Naive thymus-derived CD4-positive, alpha-beta T cell (primary cell): ENCODE results near the gene ZNF587B. TPM values are rescaled to one million over a fixed set of nuclear protein-coding genes. Genes with fewer than 3 reads are reported as not detected.
"Not testable (repeated sequence)": the region's sequence is repeated elsewhere in the genome, so short reads cannot be mapped to it uniquely, and the experiment has no call there.

Experiments
- ATAC-seq: fragments of 150-1000 bp; cut with Tn5 transposase; 2 replicates; pipeline ENCODE4 v1.10.0; 2021; ENCODE audit warnings: mild to moderate bottlenecking, moderate library complexity
- CTCF ChIA-PET: fragments of 350-600 bp; sonication (Branson Sonifier 250); formaldehyde crosslinking; loops from one replicate; lab custom pipeline; 2021; ENCODE audit warnings: antibody characterized with exemption; lab: Charles Lee
- POLR2A ChIA-PET: fragments of 350-600 bp; sonication (Branson Sonifier 250); formaldehyde crosslinking; loops from one replicate; lab custom pipeline; 2021; ENCODE audit warnings: antibody characterized with exemption, inconsistent platforms; lab: Charles Lee
- DNase-seq, 9 donors: peaks; one replicate each; pipeline versions ENCODE4 v3.0.0 to v3.0.0-alpha.2; 2020 to 2022; ENCODE audit warnings: mixed read lengths in 1 of 9
- H3K27ac ChIP-seq: one replicate; pipeline ENCODE4 v1.7.0; 2013; ENCODE audit warnings: mild to moderate bottlenecking, low read depth, low read length, moderate library complexity
- H3K27me3 ChIP-seq, 2 donors: one replicate each; pipeline ENCODE4 v1.7.0; 2013; ENCODE audit warnings: low read length in 2 of 2, mild to moderate bottlenecking in 2 of 2, moderate library complexity in 2 of 2; ENCODE audit not compliant: control insufficient read depth in 2 of 2, insufficient read depth in 2 of 2
- H3K36me3 ChIP-seq, 3 experiments: 1 replicate in 2 of 3; 2 replicates in 1 of 3; pipeline ENCODE4 v1.7.0; 2013; ENCODE audit warnings: low read length in 3 of 3, mild to moderate bottlenecking in 3 of 3, moderate library complexity in 1 of 3; ENCODE audit not compliant: insufficient read depth in 3 of 3, control insufficient read depth in 2 of 3
- H3K4me1 ChIP-seq, 2 donors: one replicate each; pipeline ENCODE4 v1.7.0; 2013; ENCODE audit warnings: low read length in 2 of 2, mild to moderate bottlenecking in 2 of 2, moderate library complexity in 1 of 2; ENCODE audit not compliant: control insufficient read depth in 2 of 2, insufficient read depth in 2 of 2
- H3K4me3 ChIP-seq: 2 replicates; pipeline ENCODE4 v1.7.0; 2013; ENCODE audit warnings: mild to moderate bottlenecking, low read length
- H3K9me3 ChIP-seq, 3 experiments: 1 replicate in 2 of 3; 2 replicates in 1 of 3; pipeline ENCODE4 v1.7.0; 2013; ENCODE audit warnings: low read length in 3 of 3; ENCODE audit not compliant: control insufficient read depth in 2 of 3
- H3K27ac Mint-ChIP-seq, 9 donors: one replicate each; pipeline ENCODE4 v1.8.0; 2020 to 2022; ENCODE audit warnings: mixed read lengths in 9 of 9, mild to moderate bottlenecking in 8 of 9, moderate library complexity in 5 of 9, inconsistent platforms in 2 of 9
- H3K27me3 Mint-ChIP-seq, 5 donors: one replicate each; pipeline ENCODE4 v1.8.0; 2021 to 2022; ENCODE audit warnings: mixed read lengths in 5 of 5, mild to moderate bottlenecking in 1 of 5
- H3K36me3 Mint-ChIP-seq, 5 donors: one replicate each; pipeline ENCODE4 v1.8.0; 2020 to 2022; ENCODE audit warnings: mixed read lengths in 5 of 5, mild to moderate bottlenecking in 3 of 5, inconsistent platforms in 1 of 5
- H3K4me1 Mint-ChIP-seq, 7 donors: one replicate each; pipeline ENCODE4 v1.8.0; 2020 to 2022; ENCODE audit warnings: mixed read lengths in 7 of 7, mild to moderate bottlenecking in 3 of 7, inconsistent platforms in 1 of 7
- H3K4me3 Mint-ChIP-seq, 10 donors: one replicate each; pipeline ENCODE4 v1.8.0; 2020 to 2022; ENCODE audit warnings: mild to moderate bottlenecking in 10 of 10, mixed read lengths in 10 of 10, moderate library complexity in 6 of 10, inconsistent platforms in 2 of 10
- H3K9me3 Mint-ChIP-seq, 11 donors: one replicate each; pipeline ENCODE4 v1.8.0; 2020 to 2022; ENCODE audit warnings: mixed read lengths in 11 of 11, mild to moderate bottlenecking in 4 of 11, inconsistent platforms in 1 of 11, moderate library complexity in 1 of 11
- intact Hi-C, 2 donors: fragments of 100-400 bp; cut with micrococcal nuclease; formaldehyde crosslinking; loops; one replicate each; pipeline ENCODE4 v1.15.1; 2023
- polyA plus RNA-seq, 2 donors: library from polyadenylated mRNA; unstranded; fragments of 300-500 nt; fragmentation: Illumina TruSeq; gene quantifications; one replicate each; pipeline ENCODE4 v1.2.3, GENCODE V29; 2021
- total RNA-seq, 6 experiments: library from RNA in 5 of 6; stranded (reverse) in 5 of 6; gene quantifications; 1 replicate in 5 of 6; 2 replicates in 1 of 6; pipeline ENCODE4 v1.2.3 and lab custom pipeline; 2021 to 2026

Gene ZNF587B
- total and polyA plus RNA-seq, 7 experiments from 2014 or later = 1.7 to 32.3 (median 19.8) TPM

DNA sequence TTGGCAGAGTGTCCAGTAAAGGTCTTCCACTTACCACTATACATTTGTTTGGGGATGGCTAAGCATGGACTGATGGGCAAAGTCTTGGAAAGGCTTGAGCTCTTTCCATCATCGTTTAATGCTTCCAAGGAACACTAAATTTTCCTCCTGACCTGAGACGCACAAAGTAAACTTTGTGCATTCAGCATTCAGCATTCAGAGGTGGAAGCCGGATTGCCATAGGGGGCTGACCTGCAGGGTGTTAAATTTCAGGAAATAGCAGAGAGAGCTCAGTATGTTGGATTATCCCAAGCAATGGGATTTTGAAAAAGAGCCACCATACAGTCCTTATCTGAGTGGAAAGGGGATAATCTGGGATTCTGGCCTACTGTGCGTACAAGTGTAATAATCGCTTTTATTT lies 29.4 kb upstream of the ZNF587B start:
- DNase-seq = no peak
- Histone ChIP-seq H3K9me3 (no peaks in the 10 kb centered on the region), H3K4me3 (no peak overlapping the region), H3K27ac (no peak overlapping the region), H3K4me1 (peaks cover 0 to 11% of the 10 kb centered on the region in 2 donors), H3K27me3 (no peaks in the 10 kb centered on the region), H3K36me3 (peaks cover 0 to 5% (median 4%) of the 10 kb centered on the region in 3 experiments)
- no peak overlapping the region for H3K27ac Mint-ChIP-seq
- peaks cover 7 to 52% (median 43%) of the 10 kb centered on the region in 5 donors for H3K36me3 Mint-ChIP-seq
- intact Hi-C loops = no loop called here
- ChIA-PET CTCF (no interaction called here), POLR2A (no interaction called here)
- peaks cover 0 to 22% (median 1%) of the 10 kb centered on the region in 11 donors for H3K9me3 Mint-ChIP-seq
- H3K27me3 Mint-ChIP-seq = no peaks in the 10 kb centered on the region
- H3K4me1 Mint-ChIP-seq = peaks cover 17 to 34% (median 28%) of the 10 kb centered on the region in 7 donors
- ATAC-seq = no peak
- no peak overlapping the region for H3K4me3 Mint-ChIP-seq

DNA sequence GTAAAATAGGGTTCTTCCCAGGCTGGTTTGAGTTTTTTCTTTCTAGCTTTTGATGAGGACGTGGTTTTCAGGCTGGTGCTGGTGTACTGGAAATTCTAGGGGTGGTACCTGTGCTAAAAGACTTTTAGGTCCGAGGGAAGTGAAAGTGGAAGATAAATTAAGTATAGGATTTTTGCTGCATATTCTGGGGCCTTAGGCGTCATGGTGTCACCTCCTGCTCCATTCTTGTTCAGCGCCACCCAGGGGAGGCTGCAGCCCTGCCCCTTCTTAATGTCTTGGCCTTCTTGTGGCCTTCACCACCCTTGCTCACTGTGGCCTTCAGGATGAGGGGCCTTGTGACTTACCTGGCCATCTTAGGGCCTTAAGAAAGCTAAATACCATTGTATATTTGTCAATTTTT lies 27.8 kb upstream of the ZNF587B start:
- ChIA-PET POLR2A (interaction anchor here (0.9 to 1.1 kb wide), 2 partner anchors 12 to 34 kb away, joined by 3 read pairs; no protein-coding TSS in a partner anchor), CTCF (no interaction called here)
- Histone ChIP-seq H3K9me3 (no peaks in the 10 kb centered on the region), H3K36me3 (no peaks in the 10 kb centered on the region), H3K27me3 (no peaks in the 10 kb centered on the region), H3K4me3 (no peak overlapping the region), H3K4me1 (peaks cover 0 to 11% of the 10 kb centered on the region in 2 donors), H3K27ac (no peak overlapping the region)
- no peaks in the 10 kb centered on the region for H3K27me3 Mint-ChIP-seq
- intact Hi-C loops = no loop called here
- H3K36me3 Mint-ChIP-seq = peaks cover 4 to 43% (median 39%) of the 10 kb centered on the region in 5 donors
- DNase-seq (no peak), ATAC-seq (no peak)
- H3K4me3 Mint-ChIP-seq = peak overlapping the region in 1 of 10 donors; percentile 0
- H3K4me1 Mint-ChIP-seq = peaks cover 19 to 35% (median 33%) of the 10 kb centered on the region in 7 donors
- peaks cover 0 to 17% (median 0%) of the 10 kb centered on the region in 11 donors for H3K9me3 Mint-ChIP-seq
- H3K27ac Mint-ChIP-seq = peak overlapping the region in 2 of 9 donors; percentile 2 to 34

DNA sequence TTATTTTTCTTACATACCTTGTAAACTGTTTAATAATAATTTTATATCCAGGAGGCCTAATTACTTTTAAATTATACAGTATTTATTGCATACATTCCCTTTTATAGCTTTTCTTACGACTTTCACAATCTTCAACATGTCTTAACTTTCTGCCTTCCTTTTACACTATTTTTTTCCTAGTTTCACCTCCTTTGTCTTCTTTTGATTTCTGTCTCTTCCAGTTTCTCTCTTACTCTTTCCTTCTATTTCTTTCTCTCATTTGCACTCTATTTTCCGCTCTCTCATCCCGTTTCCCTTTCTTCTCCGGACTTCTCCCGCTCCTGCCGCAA lies 26.9 kb upstream of the ZNF587B start:
- H3K27ac Mint-ChIP-seq = peak overlapping the region in 7 of 9 donors; percentile 37 to 87 (median 75)

DNA sequence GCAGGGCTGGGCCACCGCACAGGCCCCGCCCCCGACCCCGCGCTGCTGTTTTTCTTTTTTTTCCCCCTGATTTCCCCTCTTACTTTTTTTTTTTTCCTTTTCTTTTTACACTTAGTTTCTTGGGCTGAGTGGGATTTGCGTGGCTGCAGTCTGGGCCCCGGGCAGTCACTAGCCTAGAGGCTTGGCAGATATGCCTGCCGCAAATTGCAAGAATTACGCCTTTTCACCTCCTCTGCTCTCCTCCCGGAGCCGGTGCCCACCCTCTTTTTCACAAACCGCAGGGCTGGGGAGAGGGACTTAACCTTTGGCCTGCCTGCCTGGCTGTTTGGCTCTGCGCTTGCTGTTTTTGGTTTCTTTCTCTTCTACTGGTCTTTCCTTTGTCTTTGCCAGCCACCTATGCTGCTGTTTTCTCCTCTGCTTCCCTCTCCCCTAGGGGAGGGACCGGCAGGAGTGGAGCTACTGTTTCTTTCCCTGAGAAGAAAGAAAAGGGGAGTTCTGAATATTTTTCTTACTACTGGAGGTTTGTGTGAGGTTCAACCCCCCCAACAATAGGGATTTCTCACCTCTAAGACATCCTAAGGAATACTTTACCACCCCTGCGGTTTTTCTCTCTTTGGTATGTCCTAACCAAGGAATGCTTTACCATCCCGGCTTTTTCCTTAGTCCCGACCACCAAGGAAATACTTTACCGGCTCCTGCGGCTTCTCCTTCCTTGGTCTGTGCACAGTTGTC lies 26.3 kb upstream of the ZNF587B start:
- Mint-ChIP-seq H3K36me3 (peaks cover 10 to 54% (median 51%) of the 10 kb centered on the region in 5 donors), H3K9me3 (peaks cover 0 to 23% (median 0%) of the 10 kb centered on the region in 11 donors), H3K27me3 (no peaks in the 10 kb centered on the region), H3K27ac (peak overlapping the region in 8 of 9 donors; percentile 37 to 87 (median 76)), H3K4me1 (peaks cover 19 to 38% (median 34%) of the 10 kb centered on the region in 7 donors), H3K4me3 (peak overlapping the region; percentile 56 to 90 (median 84))
- DNase-seq (peak in 1 of 9 donors; percentile 6), ATAC-seq (no peak)
- H3K4me3 ChIP-seq = peak overlapping the region; percentile 43
- H3K27ac ChIP-seq = peak overlapping the region; percentile 57
- H3K36me3 ChIP-seq = peaks cover 0 to 12% (median 0%) of the 10 kb centered on the region in 3 experiments
- H3K4me1 ChIP-seq = peaks cover 0 to 11% of the 10 kb centered on the region in 2 donors
- H3K27me3 ChIP-seq = no peaks in the 10 kb centered on the region
- ChIA-PET POLR2A (interaction anchor here (0.8 to 1.5 kb wide), 2 partner anchors 11 to 14 kb away, joined by 3 read pairs; no protein-coding TSS in a partner anchor), CTCF (no interaction called here)
- intact Hi-C loops = no loop called here
- no peaks in the 10 kb centered on the region for H3K9me3 ChIP-seq

More for the DNA sequence above, 26.9 kb upstream of the ZNF587B start:
- H3K4me1 Mint-ChIP-seq = peaks cover 19 to 38% (median 34%) of the 10 kb centered on the region in 7 donors
- H3K27me3 ChIP-seq = no peaks in the 10 kb centered on the region
- ATAC-seq (no peak), DNase-seq (no peak)
- peak overlapping the region; percentile 56 to 90 (median 84) for H3K4me3 Mint-ChIP-seq
- no peaks in the 10 kb centered on the region for H3K27me3 Mint-ChIP-seq
- peak overlapping the region; percentile 57 for H3K27ac ChIP-seq
- H3K4me3 ChIP-seq = peak overlapping the region; percentile 43
- ChIA-PET CTCF (no interaction called here), POLR2A (no interaction called here)
- H3K36me3 ChIP-seq = peaks cover 0 to 8% (median 0%) of the 10 kb centered on the region in 3 experiments
- H3K4me1 ChIP-seq = peaks cover 0 to 11% of the 10 kb centered on the region in 2 donors
- H3K9me3 Mint-ChIP-seq = peaks cover 0 to 23% (median 0%) of the 10 kb centered on the region in 11 donors
- no peaks in the 10 kb centered on the region for H3K9me3 ChIP-seq
- intact Hi-C loops = no loop called here
- peaks cover 10 to 50% (median 46%) of the 10 kb centered on the region in 5 donors for H3K36me3 Mint-ChIP-seq

DNA sequence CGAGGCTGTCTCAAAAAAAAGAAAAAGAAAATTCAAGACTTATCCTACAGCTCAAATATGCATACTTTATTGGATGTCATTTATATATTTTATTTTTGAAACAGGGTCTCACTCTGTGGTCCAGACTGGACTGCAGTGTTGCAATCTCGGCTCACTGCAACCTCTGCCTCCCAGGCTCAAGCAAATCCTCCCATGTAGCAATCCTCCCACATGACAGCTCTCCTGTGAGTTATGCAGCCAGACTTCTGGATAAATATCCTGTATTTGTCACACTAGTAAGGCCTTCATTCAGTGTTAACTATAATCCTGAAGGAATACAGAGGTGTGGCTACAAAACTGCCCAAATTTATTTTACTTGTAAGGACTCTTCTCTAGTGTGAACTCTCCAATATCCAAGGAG lies 22.6 kb upstream of the ZNF587B start:
- ChIA-PET POLR2A (no interaction called here), CTCF (no interaction called here)
- DNase-seq (no peak), ATAC-seq (no peak)
- peak overlapping the region in 1 of 9 donors; percentile 5 for H3K27ac Mint-ChIP-seq
- Histone ChIP-seq H3K27ac (no peak overlapping the region), H3K4me1 (peaks cover 0 to 19% of the 10 kb centered on the region in 2 donors), H3K27me3 (no peaks in the 10 kb centered on the region), H3K9me3 (no peaks in the 10 kb centered on the region), H3K36me3 (peaks cover 0 to 29% (median 0%) of the 10 kb centered on the region in 3 experiments), H3K4me3 (no peak overlapping the region)
- peaks cover 0 to 10% (median 0%) of the 10 kb centered on the region in 11 donors for H3K9me3 Mint-ChIP-seq
- H3K27me3 Mint-ChIP-seq = no peaks in the 10 kb centered on the region
- H3K4me3 Mint-ChIP-seq = no peak overlapping the region
- peaks cover 22 to 51% (median 35%) of the 10 kb centered on the region in 7 donors for H3K4me1 Mint-ChIP-seq
- intact Hi-C loops = no loop called here
- H3K36me3 Mint-ChIP-seq = peaks cover 17 to 58% (median 48%) of the 10 kb centered on the region in 5 donors

DNA sequence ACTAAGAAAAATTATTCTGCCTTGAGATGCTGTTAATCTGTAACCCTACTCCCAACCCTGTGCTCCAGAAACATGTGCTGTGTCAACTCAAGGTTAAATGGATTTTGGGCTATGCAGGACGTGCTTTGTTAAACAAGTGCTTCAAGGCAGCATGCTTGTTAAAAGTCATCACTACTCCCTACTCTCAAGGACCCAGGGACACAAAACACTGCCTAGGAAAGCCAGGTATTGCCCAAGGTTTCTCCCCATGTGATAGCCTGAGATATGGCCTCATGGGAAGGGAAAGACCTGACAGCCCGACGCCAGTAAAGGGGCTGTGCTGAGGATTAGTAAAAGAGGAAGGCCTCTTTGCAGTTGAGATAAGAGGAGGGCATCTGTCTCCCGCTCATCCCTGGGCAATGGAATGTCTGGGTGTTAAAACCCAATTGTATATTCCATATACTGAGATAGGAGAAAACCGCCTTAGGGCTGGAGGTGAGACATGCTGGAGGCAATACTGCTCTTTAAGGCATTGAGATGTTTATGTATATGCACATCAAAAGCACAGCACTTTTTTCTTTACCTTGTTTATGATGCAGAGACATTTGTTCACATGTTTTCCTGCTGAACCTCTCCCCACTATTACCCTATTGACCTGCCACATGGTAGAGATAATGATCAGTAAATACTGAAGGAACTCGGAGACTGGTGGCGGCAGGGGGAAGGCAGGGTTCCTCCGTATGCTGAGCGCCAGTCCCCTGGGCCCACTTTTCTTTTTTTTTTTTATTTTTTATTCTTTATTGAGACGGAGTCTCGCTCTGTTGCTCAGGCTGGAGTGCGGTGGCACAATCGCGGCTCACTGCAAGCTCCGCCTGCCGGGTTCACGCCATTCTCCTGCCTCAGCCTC lies 19.4 kb upstream of the ZNF587B start:
- H3K27ac Mint-ChIP-seq = peak overlapping the region in 2 of 9 donors; percentile 26 to 48
- H3K4me3 ChIP-seq, ATAC-seq, H3K27me3 ChIP-seq, H3K27ac ChIP-seq, CTCF ChIA-PET, H3K9me3 ChIP-seq, H3K27me3 Mint-ChIP-seq, POLR2A ChIA-PET, DNase-seq: not testable (repeated sequence)
- H3K4me3 Mint-ChIP-seq = peak overlapping the region in 1 of 10 donors; percentile 48
- peaks cover 27 to 58% (median 46%) of the 10 kb centered on the region in 7 donors for H3K4me1 Mint-ChIP-seq
- Histone ChIP-seq H3K36me3 (peaks cover 0 to 35% (median 0%) of the 10 kb centered on the region in 3 experiments), H3K4me1 (peaks cover 10 to 29% of the 10 kb centered on the region in 2 donors)
- peaks cover 0 to 10% (median 0%) of the 10 kb centered on the region in 11 donors for H3K9me3 Mint-ChIP-seq
- peaks cover 17 to 51% (median 38%) of the 10 kb centered on the region in 5 donors for H3K36me3 Mint-ChIP-seq
- intact Hi-C loops = loop anchor here (10.0 kb wide), 3 partner anchors 236 to 594 kb away; partner anchors contain the start of genes ZNF416 (in 1 of the 2), ZNF548 (in 1 of the 2) and ZNF584 (in 1 of the 2)
